ENCODE measurements around the gene TIA1. TPM values are rescaled to one million over a fixed set of nuclear protein-coding genes. Genes with fewer than 3 reads are reported as not detected.

Gene TIA1
- polyA plus RNA-seq, 1 donor from 2014 or later: 1,297 TPM

GRCh38 chr2:70242552-70242951 is 5.9 kb downstream of the TIA1 start:
- Histone ChIP-seq H3K79me2 (replicated peaks; ENCODE audit: insufficient read depth, low read length) (peaks cover 97% of the 10 kb centered on the region), H3K9me3 (ENCODE audit: low read length) (no peaks in the 10 kb centered on the region), H3K27ac (ENCODE audit: low read length) (no peak overlapping the region), H3K9ac (ENCODE audit: low read length) (no peak overlapping the region), H4K20me1 (ENCODE audit: insufficient read depth) (peaks cover 47% of the 10 kb centered on the region), H3K36me3 (ENCODE audit: insufficient read depth, low read length) (no peaks in the 10 kb centered on the region), H3K9me2 (ENCODE audit: insufficient read depth, low read length) (no peaks in the 10 kb centered on the region), H3K4me2 (ENCODE audit: low read length) (no peak overlapping the region), H2AFZ (ENCODE audit: low read depth, low read length) (no peak overlapping the region), H3K4me3 (ENCODE audit: low read length) (no peak overlapping the region), H3K27me3 (ENCODE audit: insufficient read depth, low read depth, low read length) (no peaks in the 10 kb centered on the region), H3F3A (ENCODE audit: insufficient read depth, low read length, poor library complexity, severe bottlenecking) (no peaks in the 10 kb centered on the region)
- TF ChIP-seq POLR2AphosphoS5 (IDR thresholded peaks at IDR 0.05) (no peak), RAD21 (conservative IDR thresholded peaks at IDR 0.05) (no peak), EZH2 (IDR thresholded peaks at IDR 0.05; ENCODE audit: borderline replicate concordance, insufficient read depth, low read length, poor library complexity, severe bottlenecking) (no peak), SMC3 (conservative IDR thresholded peaks at IDR 0.05; ENCODE audit: poor library complexity) (no peak), MXI1 (conservative IDR thresholded peaks at IDR 0.05; ENCODE audit: poor library complexity, severe bottlenecking) (no peak), EP300 (conservative IDR thresholded peaks at IDR 0.05; ENCODE audit: poor library complexity, severe bottlenecking) (no peak), TAF1 (IDR thresholded peaks at IDR 0.05; ENCODE audit: low read depth) (no peak), CTCF (IDR thresholded peaks at IDR 0.05; ENCODE audit: poor library complexity, severe bottlenecking) (no peak), REST (IDR thresholded peaks at IDR 0.05; ENCODE audit: borderline replicate concordance) (no peak)

- Histone ChIP-seq H3K27me3 (ENCODE audit: insufficient read depth, low read depth, low read length) (no peaks in the 10 kb centered on the region), H2AFZ (ENCODE audit: low read depth, low read length) (no peak overlapping the region), H3K9me3 (ENCODE audit: low read length) (no peaks in the 10 kb centered on the region), H3K9ac (ENCODE audit: low read length) (no peak overlapping the region), H4K20me1 (ENCODE audit: insufficient read depth) (peaks cover 51% of the 10 kb centered on the region), H3K79me2 (replicated peaks; ENCODE audit: insufficient read depth, low read length) (peaks cover 97% of the 10 kb centered on the region), H3K36me3 (ENCODE audit: insufficient read depth, low read length) (no peaks in the 10 kb centered on the region), H3K9me2 (ENCODE audit: insufficient read depth, low read length) (no peaks in the 10 kb centered on the region), H3K4me2 (ENCODE audit: low read length) (no peak overlapping the region), H3K27ac (ENCODE audit: low read length) (no peak overlapping the region), H3F3A (ENCODE audit: insufficient read depth, low read length, poor library complexity, severe bottlenecking) (no peaks in the 10 kb centered on the region), H3K4me3 (ENCODE audit: low read length) (no peak overlapping the region)
- TF ChIP-seq REST (IDR thresholded peaks at IDR 0.05; ENCODE audit: borderline replicate concordance): no peak
- no peak for TF ChIP-seq CTCF (IDR thresholded peaks at IDR 0.05; ENCODE audit: poor library complexity, severe bottlenecking)
- TF ChIP-seq RAD21 (conservative IDR thresholded peaks at IDR 0.05): no peak
- TF ChIP-seq EP300 (conservative IDR thresholded peaks at IDR 0.05; ENCODE audit: poor library complexity, severe bottlenecking): no peak
- TF ChIP-seq EZH2 (IDR thresholded peaks at IDR 0.05; ENCODE audit: borderline replicate concordance, insufficient read depth, low read length, poor library complexity, severe bottlenecking): no peak
- no peak for TF ChIP-seq SMC3 (conservative IDR thresholded peaks at IDR 0.05; ENCODE audit: poor library complexity)
- no peak for TF ChIP-seq TAF1 (IDR thresholded peaks at IDR 0.05; ENCODE audit: low read depth)
- no peak for TF ChIP-seq MXI1 (conservative IDR thresholded peaks at IDR 0.05; ENCODE audit: poor library complexity, severe bottlenecking)
- no peak for TF ChIP-seq POLR2AphosphoS5 (IDR thresholded peaks at IDR 0.05)
Measured at GRCh38 chr2:70241340-70241739, 7.1 kb downstream of the TIA1 start.
